WERI-Rb-1 (cell line): ENCODE measurements around the gene STEAP4.

Source experiments
- DNase-seq: peaks from one replicate; pipeline ENCODE4 v3.0.0-alpha.2; 2020
- H3K27ac ChIP-seq: fragments of 250-450 bp; sonication (Bioruptor Pico); 2 replicates; pipeline ENCODE4 v1.5.1; 2020; ENCODE audit warnings: mild to moderate bottlenecking, moderate library complexity
- H3K27me3 ChIP-seq: fragments of 250-450 bp; sonication (Bioruptor Pico); 2 replicates; pipeline ENCODE4 v1.5.1; 2021; ENCODE audit warnings: mild to moderate bottlenecking, low read depth, moderate library complexity; ENCODE audit not compliant: insufficient read depth, severe bottlenecking
- H3K36me3 ChIP-seq: fragments of 250-450 bp; sonication (Bioruptor Pico); 2 replicates; pipeline ENCODE4 v1.5.1; 2020; ENCODE audit warnings: mild to moderate bottlenecking, moderate library complexity
- H3K4me3 ChIP-seq: 2 replicates; pipeline ENCODE4 v1.5.1; 2011; ENCODE audit warnings: low read depth, mild to moderate bottlenecking, control low read depth, low read length
- H3K9me3 ChIP-seq: fragments of 250-450 bp; sonication (Bioruptor Pico); 2 replicates; pipeline ENCODE4 v1.5.1; 2021; ENCODE audit warnings: mild to moderate bottlenecking, moderate library complexity; ENCODE audit not compliant: severe bottlenecking
- CTCF ChIP-seq: IDR thresholded peaks from 2 replicates; pipeline ENCODE4 v1.5.1; 2011; ENCODE audit warnings: low read depth, mild to moderate bottlenecking, control low read depth, inconsistent platforms, low read length

The STEAP4 gene

GRCh38 chr7:88224601-88225275, 82.0 kb downstream of the STEAP4 start:
- no peaks in the 10 kb centered on the region for H3K9me3 ChIP-seq
- DNase-seq: no peak
- no peak for TF ChIP-seq CTCF
- no peaks in the 10 kb centered on the region for H3K27me3 ChIP-seq
- no peak overlapping the region for H3K27ac ChIP-seq
- H3K36me3 ChIP-seq: no peaks in the 10 kb centered on the region
- H3K4me3 ChIP-seq: no peak overlapping the region

GRCh38 chr7:88223265-88223664, 83.4 kb downstream of the STEAP4 start:
- DNase-seq: no peak
- Histone ChIP-seq H3K27me3 (no peaks in the 10 kb centered on the region), H3K27ac (no peak overlapping the region), H3K9me3 (no peaks in the 10 kb centered on the region), H3K36me3 (no peaks in the 10 kb centered on the region), H3K4me3 (no peak overlapping the region)
- no peak for TF ChIP-seq CTCF
